Colonic mucosa (tissue), 4 donors: Measurements from ENCODE around the gene COQ9. TPM values are rescaled to one million over a fixed set of nuclear protein-coding genes. Genes with fewer than 3 reads are reported as not detected.

Experiments
- DNase-seq: peaks from one replicate; pipeline ENCODE4 v3.0.0-alpha.2; 2020
- H3K27ac ChIP-seq: fragments of 200-600 bp; one replicate; pipeline ENCODE4 v1.8.0; 2021
- H3K27me3 ChIP-seq: fragments of 200-600 bp; one replicate; pipeline ENCODE4 v1.8.0; 2021
- H3K36me3 ChIP-seq: fragments of 200-600 bp; one replicate; pipeline ENCODE4 v1.8.0; 2021
- H3K4me1 ChIP-seq: fragments of 200-600 bp; one replicate; pipeline ENCODE4 v1.8.0; 2021; ENCODE audit warnings: mild to moderate bottlenecking
- H3K4me3 ChIP-seq: fragments of 200-600 bp; one replicate; pipeline ENCODE4 v1.8.0; 2021
- H3K9ac ChIP-seq, 2 donors: one replicate each; pipeline ENCODE4 v1.7.0; 2013; ENCODE audit warnings: control low read depth in 2 of 2, low read depth in 2 of 2, low read length in 2 of 2
- H3K9me3 ChIP-seq: fragments of 200-600 bp; one replicate; pipeline ENCODE4 v1.8.0; 2021
- intact Hi-C: fragments of 100-400 bp; cut with DNase I; formaldehyde crosslinking; loops from one replicate; pipeline ENCODE4 v1.14.1; 2022
- total RNA-seq, 2 donors: library from RNA; stranded (reverse); fragmentation: NEBNext Ultra II Directional in 1 of 2; extraction: Animal tissue kit (Norgen Biotek cat#: 25700) in 1 of 2; gene quantifications; one replicate each; pipeline ENCODE4 v1.2.1, GENCODE V29; 2021
- TF ChIP-seq, protein P1 (sequence below): fragments of 200-600 bp; IDR thresholded peaks from one replicate; pipeline ENCODE4 v1.8.0; 2022; ENCODE audit warnings: antibody characterized with exemption, mild to moderate bottlenecking
- donor health status: healthy.
- donor health status: DM: no; HTN: no; CAD: no.
- donor health status: DM: no; HTN: no; CAD: no.

The COQ9 gene
- total RNA-seq, 2 donors from 2014 or later = 104 to 125 TPM

DNA sequence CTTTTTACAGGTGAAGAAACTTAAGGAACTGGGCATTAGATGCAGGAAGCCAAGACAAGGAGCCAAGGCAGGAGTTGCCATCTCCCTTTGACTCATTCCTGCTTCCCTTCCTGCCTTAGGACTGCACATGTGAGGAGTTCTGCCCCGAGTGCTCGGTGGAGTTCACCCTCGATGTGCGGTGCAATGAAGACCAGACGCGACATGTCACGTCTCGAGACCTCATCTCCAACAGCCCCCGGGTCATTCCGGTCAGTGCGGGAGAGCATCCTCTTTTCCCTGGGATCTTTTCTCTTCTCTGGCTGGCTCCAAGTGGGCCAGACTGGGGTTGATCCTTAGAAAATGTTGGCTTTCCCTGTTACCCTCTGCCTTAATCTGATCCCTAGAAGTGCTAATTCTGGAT is 21.8 kb downstream of the COQ9 start:
- Histone ChIP-seq H3K27me3 (no peaks in the 10 kb centered on the region), H3K9ac (no peak overlapping the region), H3K4me3 (no peak overlapping the region), H3K9me3 (no peaks in the 10 kb centered on the region), H3K36me3 (peaks cover 17% of the 10 kb centered on the region), H3K27ac (no peak overlapping the region), H3K4me1 (peaks cover 11% of the 10 kb centered on the region)
- DNase-seq = no peak
- intact Hi-C loops = loop anchor here (5.0 kb wide), 1 partner anchor 48 kb away; no protein-coding TSS in a partner anchor
- TF ChIP-seq, protein P1, sequence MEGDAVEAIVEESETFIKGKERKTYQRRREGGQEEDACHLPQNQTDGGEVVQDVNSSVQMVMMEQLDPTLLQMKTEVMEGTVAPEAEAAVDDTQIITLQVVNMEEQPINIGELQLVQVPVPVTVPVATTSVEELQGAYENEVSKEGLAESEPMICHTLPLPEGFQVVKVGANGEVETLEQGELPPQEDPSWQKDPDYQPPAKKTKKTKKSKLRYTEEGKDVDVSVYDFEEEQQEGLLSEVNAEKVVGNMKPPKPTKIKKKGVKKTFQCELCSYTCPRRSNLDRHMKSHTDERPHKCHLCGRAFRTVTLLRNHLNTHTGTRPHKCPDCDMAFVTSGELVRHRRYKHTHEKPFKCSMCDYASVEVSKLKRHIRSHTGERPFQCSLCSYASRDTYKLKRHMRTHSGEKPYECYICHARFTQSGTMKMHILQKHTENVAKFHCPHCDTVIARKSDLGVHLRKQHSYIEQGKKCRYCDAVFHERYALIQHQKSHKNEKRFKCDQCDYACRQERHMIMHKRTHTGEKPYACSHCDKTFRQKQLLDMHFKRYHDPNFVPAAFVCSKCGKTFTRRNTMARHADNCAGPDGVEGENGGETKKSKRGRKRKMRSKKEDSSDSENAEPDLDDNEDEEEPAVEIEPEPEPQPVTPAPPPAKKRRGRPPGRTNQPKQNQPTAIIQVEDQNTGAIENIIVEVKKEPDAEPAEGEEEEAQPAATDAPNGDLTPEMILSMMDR = no peak

DNA sequence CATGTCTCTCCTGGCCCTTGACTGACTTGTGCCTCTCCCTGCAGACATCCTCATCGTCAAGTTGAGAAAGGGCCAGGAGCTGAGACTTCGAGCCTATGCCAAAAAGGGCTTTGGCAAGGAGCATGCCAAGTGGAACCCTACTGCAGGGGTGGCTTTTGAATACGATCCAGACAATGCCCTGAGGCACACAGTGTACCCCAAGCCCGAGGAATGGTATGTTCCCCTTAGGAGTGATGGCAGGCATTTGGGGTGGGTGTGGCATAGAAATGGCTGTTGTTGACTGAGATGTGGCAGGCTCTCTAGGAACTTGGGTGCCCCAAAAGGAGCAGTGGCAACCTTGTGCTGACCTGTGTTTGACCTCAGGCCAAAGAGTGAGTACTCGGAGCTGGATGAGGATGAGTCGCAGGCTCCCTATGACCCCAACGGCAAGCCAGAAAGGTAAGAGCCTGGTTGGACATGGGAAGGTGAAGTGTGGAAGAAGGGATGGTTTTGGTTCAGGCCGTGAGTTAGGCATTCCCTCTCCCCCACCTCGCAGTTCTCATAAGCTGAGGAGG is 22.7 kb downstream of the COQ9 start:
- Histone ChIP-seq H3K36me3 (peaks cover 17% of the 10 kb centered on the region), H3K4me3 (no peak overlapping the region), H3K9me3 (no peaks in the 10 kb centered on the region), H3K4me1 (peaks cover 11% of the 10 kb centered on the region), H3K9ac (no peak overlapping the region), H3K27ac (peak overlapping the region; percentile 62), H3K27me3 (no peaks in the 10 kb centered on the region)
- intact Hi-C loops = loop anchor here (5.0 kb wide), 1 partner anchor 47 kb away; no protein-coding TSS in a partner anchor
- TF ChIP-seq, protein P1 = no peak
- no peak for DNase-seq

DNA sequence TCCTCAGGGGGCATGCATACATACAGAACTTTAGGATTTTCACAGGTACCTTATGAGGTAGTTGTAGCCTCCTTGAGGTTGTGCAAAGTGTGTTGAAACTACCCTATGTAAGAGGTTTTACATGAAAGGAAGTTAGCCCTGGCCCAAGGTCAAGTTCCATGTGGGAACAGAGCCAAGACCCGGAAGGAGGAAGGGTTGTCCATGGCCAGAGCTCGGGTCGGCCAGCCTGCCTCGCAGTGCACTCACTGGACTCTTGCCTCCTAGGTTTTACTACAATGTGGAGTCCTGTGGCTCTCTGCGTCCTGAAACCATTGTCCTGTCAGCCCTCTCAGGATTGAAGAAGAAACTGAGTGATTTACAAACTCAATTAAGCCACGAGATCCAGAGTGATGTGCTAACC is 23.4 kb downstream of the COQ9 start:
- intact Hi-C loops = no loop called here
- H3K4me1 ChIP-seq = peaks cover 11% of the 10 kb centered on the region
- no peaks in the 10 kb centered on the region for H3K27me3 ChIP-seq
- peak overlapping the region in 1 of 2 donors; percentile 14 for H3K9ac ChIP-seq
- no peak overlapping the region for H3K4me3 ChIP-seq
- H3K9me3 ChIP-seq = no peaks in the 10 kb centered on the region
- peak overlapping the region; percentile 62 for H3K27ac ChIP-seq
- peaks cover 17% of the 10 kb centered on the region for H3K36me3 ChIP-seq
- DNase-seq = peak; percentile 81
- TF ChIP-seq, protein P1 = no peak

DNA sequence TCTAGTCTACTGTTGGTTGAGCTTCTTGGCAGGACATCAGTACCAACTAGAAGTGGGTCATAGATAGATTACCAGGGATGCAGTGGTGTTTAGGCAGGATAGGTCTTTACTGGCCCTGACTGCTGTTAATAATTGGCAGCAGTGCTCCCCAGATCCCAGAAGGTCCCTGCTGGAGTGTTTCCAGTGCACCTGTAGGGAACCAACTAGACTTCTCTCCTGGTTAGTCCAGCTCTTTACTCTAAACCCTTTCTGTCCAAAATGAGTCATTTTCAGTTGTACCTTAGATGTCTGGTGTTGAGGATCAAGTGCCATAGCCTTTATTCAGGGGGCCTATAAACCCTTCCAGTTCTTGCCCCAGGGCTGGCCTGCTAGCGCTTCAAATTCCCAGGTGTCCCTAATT is 23.9 kb downstream of the COQ9 start:
- no peaks in the 10 kb centered on the region for H3K9me3 ChIP-seq
- H3K27me3 ChIP-seq = no peaks in the 10 kb centered on the region
- H3K36me3 ChIP-seq = peaks cover 15% of the 10 kb centered on the region
- TF ChIP-seq, protein P1 = no peak
- peak overlapping the region in 1 of 2 donors; percentile 14 for H3K9ac ChIP-seq
- peak overlapping the region; percentile 62 for H3K27ac ChIP-seq
- intact Hi-C loops = no loop called here
- DNase-seq = no peak
- H3K4me1 ChIP-seq = peaks cover 11% of the 10 kb centered on the region
- no peak overlapping the region for H3K4me3 ChIP-seq

DNA sequence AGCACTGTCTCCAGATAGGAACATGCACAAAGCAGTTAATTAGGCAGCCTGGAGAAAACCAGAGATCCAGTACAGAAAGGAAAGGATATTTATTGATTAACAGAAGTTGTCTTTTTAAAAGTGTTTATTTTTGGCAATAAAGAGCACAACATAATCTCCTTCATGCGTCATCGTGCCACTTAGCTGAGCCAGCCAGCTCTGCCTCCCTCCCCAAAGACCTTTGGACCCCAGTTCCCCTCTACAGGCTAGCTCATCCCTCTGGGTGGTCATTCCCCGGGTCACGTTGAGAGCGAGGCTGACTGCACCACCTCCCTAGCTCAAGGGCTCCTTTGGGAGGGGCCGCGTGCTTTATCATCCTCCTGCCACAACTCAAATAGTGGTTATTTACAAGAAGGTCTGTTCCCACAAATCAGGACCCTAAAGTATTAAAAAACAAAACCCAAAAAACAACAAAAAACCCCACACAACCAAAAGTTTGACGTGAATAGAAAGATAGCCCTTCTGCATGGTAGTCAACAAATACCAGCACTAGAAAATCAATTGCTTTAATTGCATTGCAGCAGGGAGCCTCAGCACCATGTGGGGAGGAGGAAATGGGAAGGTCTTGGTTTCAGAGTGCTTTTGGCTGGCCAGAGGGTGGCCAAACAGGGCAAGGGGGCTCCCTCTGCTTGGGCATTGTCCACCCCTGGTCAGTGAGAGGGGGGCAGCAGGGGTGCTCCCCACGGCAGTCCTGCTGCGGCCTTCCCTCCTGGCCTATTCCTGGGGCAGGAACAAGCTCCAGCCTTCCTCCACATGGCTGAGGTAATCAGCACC is 24.8 kb downstream of the COQ9 start:
- DNase-seq = peak; percentile 71
- H3K4me1 ChIP-seq = peaks cover 16% of the 10 kb centered on the region
- no peaks in the 10 kb centered on the region for H3K9me3 ChIP-seq
- intact Hi-C loops = no loop called here
- TF ChIP-seq, protein P1 = no peak
- peak overlapping the region in 1 of 2 donors; percentile 41 for H3K9ac ChIP-seq
- H3K27me3 ChIP-seq = no peaks in the 10 kb centered on the region
- peak overlapping the region; percentile 62 for H3K27ac ChIP-seq
- peaks cover 9% of the 10 kb centered on the region for H3K36me3 ChIP-seq
- no peak overlapping the region for H3K4me3 ChIP-seq
